OCI-LY1 (cell line): Measurements from ENCODE around the gene NEXN.

ENCODE experiments used
- CTCF ChIP-seq: fragments of 200-600 bp; sonication (generic), shearing (Covaris generic); IDR thresholded peaks from 2 replicates; pipeline ENCODE4 v1.5.1; 2017; ENCODE audit warnings: mild to moderate bottlenecking, antibody characterized with exemption, low read length, moderate library complexity, mixed read lengths
- EZH2 ChIP-seq: fragments of 200-600 bp; sonication (generic), shearing (Covaris generic); IDR thresholded peaks from 2 replicates; pipeline ENCODE4 v1.8.0; 2017; ENCODE audit warnings: borderline replicate concordance, mixed run types, mild to moderate bottlenecking, antibody characterized with exemption, low read length, moderate library complexity, mixed read lengths

GRCh38 chr1:77977989-77978292 lies 89.5 kb downstream of the NEXN start:
- TF ChIP-seq CTCF (no peak), EZH2 (no peak)
